Psoas muscle (tissue), 8 donors: ENCODE data around the gene TANC1. TPM values are rescaled to one million over a fixed set of nuclear protein-coding genes. Genes with fewer than 3 reads are reported as not detected.

Source experiments
- ATAC-seq, 4 donors: fragments of 200-7000 bp; cut with Tn5 transposase; one replicate each; pipeline ENCODE4 v1.9.1; 2020; ENCODE audit warnings: moderate library complexity in 3 of 4, mild to moderate bottlenecking in 2 of 4
- DNase-seq, 2 donors: peaks; one replicate each; pipeline ENCODE4 v3.0.0-alpha.2; 2020
- H3K27ac ChIP-seq: fragments of 200-600 bp; one replicate; pipeline ENCODE4 v1.8.0; 2022
- H3K27me3 ChIP-seq, 3 donors: fragments of 200-600 bp in 1 of 3; one replicate each; pipeline versions ENCODE4 v1.6.1 to v1.8.0; 2013 to 2022; ENCODE audit warnings: low read length in 2 of 3, mild to moderate bottlenecking in 2 of 3, moderate library complexity in 1 of 3; ENCODE audit not compliant: insufficient read depth in 3 of 3
- H3K36me3 ChIP-seq, 2 donors: fragments of 200-600 bp in 1 of 2; one replicate each; pipeline versions ENCODE4 v1.6.1 to v1.8.0; 2013 to 2022; ENCODE audit warnings: low read depth in 1 of 2, mild to moderate bottlenecking in 1 of 2, moderate library complexity in 1 of 2; ENCODE audit not compliant: insufficient read depth in 1 of 2
- H3K4me1 ChIP-seq: fragments of 200-600 bp; one replicate; pipeline ENCODE4 v1.8.0; 2022
- H3K4me3 ChIP-seq: fragments of 200-600 bp; one replicate; pipeline ENCODE4 v1.8.0; 2022; ENCODE audit warnings: mild to moderate bottlenecking
- H3K9me3 ChIP-seq: fragments of 200-600 bp; one replicate; pipeline ENCODE4 v1.8.0; 2022
- WGBS, 3 donors: extraction: QIAGEN DNeasy Blood & Tissue Kit; methylation state at CpG; one replicate each; pipeline versions ENCODE4 v1.1.6 to v1.1.7; 2013; 5-methylcytosine and 5-hydroxymethylcytosine counted together
- intact Hi-C, 2 donors: fragments of 100-400 bp; cut with DNase I; formaldehyde crosslinking; loops; one replicate each; pipeline versions ENCODE4 v1.11.0 to v1.14.2; 2022
- polyA plus RNA-seq, 3 donors: library from polyadenylated mRNA; stranded (reverse); fragments of 200-250 nt; gene quantifications; one replicate each; pipeline ENCODE4 v1.2.3, GENCODE V29; 2013
- total RNA-seq, 4 donors: library from RNA; stranded (reverse); fragmentation: NEBNext Ultra II Directional in 2 of 4; extraction: Animal tissue kit (Norgen Biotek cat#: 25700) in 2 of 4; gene quantifications; one replicate each; pipeline versions ENCODE4 v1.2.1 to v1.2.4, GENCODE V29; 2021 to 2023
- TF ChIP-seq, protein P1 (sequence below): fragments of 200-600 bp; IDR thresholded peaks from one replicate; pipeline ENCODE4 v1.8.0; 2022; ENCODE audit warnings: antibody characterized with exemption
- donor health status: healthy with polysubstance abuse.
- donor health status: DM: no; HTN: no; CAD: no; lungs with moderate emphysema.
- donor health status: Bipolar disorder and iron deficiency.
- donor health status: healthy.
- donor health status: DM: yes; HTN: yes; CAD: no.
- donor health status: DM: no; HTN: no; CAD: no.
- donor health status: DM: no; HTN: no; CAD: no.
- donor health status: DM: yes; HTN: yes; CAD: no.

The TANC1 gene
- total and polyA plus RNA-seq, 7 donors: 1.9 to 7.5 (median 3.2) TPM

DNA sequence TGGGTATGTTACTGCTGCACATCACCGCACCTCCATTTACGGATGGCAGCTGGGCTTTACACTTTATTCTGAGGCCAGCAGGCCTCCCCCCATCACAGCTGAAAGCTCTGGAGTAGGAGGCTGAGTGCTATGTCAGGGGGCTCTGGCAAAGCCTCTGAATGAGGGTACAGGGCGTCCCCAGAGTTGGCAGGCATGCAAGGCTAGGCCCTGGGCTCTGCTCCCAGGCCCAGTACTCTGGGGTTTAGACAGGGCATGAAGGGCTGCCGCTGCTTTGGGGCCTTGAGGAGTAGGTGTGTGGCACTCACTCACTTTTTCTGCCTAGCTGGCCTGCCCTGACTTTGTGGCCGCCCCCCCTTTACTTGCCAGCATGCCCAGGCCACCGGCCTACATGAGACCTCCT is 227.3 kb downstream of the TANC1 start:
- no peaks in the 10 kb centered on the region for H3K4me1 ChIP-seq
- H3K27me3 ChIP-seq: no peaks in the 10 kb centered on the region
- H3K36me3 ChIP-seq: peaks cover 0 to 19% of the 10 kb centered on the region in 2 donors
- no peak overlapping the region for H3K4me3 ChIP-seq
- 57 to 81% (median 71%) methylated on average over 6 of the region's 6 CpGs for WGBS, 3 donors
- intact Hi-C loops: no loop called here
- DNase-seq (no peak), ATAC-seq (no peak)
- H3K27ac ChIP-seq: no peak overlapping the region
- TF ChIP-seq, protein P1, sequence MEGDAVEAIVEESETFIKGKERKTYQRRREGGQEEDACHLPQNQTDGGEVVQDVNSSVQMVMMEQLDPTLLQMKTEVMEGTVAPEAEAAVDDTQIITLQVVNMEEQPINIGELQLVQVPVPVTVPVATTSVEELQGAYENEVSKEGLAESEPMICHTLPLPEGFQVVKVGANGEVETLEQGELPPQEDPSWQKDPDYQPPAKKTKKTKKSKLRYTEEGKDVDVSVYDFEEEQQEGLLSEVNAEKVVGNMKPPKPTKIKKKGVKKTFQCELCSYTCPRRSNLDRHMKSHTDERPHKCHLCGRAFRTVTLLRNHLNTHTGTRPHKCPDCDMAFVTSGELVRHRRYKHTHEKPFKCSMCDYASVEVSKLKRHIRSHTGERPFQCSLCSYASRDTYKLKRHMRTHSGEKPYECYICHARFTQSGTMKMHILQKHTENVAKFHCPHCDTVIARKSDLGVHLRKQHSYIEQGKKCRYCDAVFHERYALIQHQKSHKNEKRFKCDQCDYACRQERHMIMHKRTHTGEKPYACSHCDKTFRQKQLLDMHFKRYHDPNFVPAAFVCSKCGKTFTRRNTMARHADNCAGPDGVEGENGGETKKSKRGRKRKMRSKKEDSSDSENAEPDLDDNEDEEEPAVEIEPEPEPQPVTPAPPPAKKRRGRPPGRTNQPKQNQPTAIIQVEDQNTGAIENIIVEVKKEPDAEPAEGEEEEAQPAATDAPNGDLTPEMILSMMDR: no peak
- H3K9me3 ChIP-seq: no peaks in the 10 kb centered on the region

DNA sequence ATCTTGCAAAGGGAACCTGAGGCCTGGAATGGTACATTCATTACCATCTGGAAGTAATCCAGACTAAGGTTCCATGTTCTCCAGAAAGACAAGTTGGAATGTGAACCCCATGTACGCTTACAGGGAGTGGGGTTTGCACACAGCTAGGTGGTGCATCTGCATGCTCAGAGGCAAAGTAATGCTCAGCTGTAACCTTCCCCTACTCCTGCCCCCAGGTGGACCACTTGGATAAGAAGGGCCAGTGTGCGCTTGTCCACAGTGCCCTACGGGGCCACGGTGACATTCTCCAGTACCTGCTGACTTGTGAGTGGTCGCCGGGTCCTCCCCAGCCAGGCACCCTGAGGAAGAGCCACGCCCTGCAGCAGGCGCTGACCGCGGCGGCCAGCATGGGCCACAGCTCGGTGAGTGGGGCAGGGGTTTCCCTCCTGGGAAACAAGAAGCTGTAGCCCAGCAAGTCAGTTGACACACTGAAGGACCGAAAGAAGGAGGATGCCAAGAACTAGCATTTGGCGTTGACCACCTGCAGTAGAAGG is 228.0 kb downstream of the TANC1 start:
- no peaks in the 10 kb centered on the region for H3K9me3 ChIP-seq
- ATAC-seq (no peak), DNase-seq (no peak)
- H3K27ac ChIP-seq: no peak overlapping the region
- no peaks in the 10 kb centered on the region for H3K27me3 ChIP-seq
- TF ChIP-seq, protein P1: no peak
- WGBS, 3 donors: 95 to 97% (median 96%) methylated on average over 14 of the region's 14 CpGs
- peaks cover 0 to 19% of the 10 kb centered on the region in 2 donors for H3K36me3 ChIP-seq
- no peak overlapping the region for H3K4me3 ChIP-seq
- no peaks in the 10 kb centered on the region for H3K4me1 ChIP-seq
- intact Hi-C loops: no loop called here

DNA sequence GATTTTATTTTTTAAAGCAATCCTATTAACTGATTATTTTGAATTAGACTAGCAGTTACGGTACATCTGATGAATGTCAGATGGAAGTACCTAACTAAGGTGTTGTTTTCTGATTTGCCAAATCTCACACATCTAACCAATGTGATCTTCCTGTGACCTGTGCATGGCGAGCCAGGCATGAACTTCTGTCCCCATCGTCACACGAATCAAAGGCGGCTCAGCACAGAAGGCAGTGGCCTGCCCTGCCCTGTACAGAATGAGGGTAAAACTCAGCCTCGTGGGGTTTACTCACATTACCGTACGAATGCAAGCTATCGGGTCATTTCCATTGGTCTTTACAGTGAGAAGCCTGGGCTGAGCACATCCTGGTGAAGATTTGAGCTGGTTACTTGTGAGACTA is 230.8 kb downstream of the TANC1 start:
- TF ChIP-seq, protein P1: no peak
- ATAC-seq: no peak
- no peak overlapping the region for H3K4me3 ChIP-seq
- H3K9me3 ChIP-seq: no peaks in the 10 kb centered on the region
- DNase-seq: no peak
- no peak overlapping the region for H3K27ac ChIP-seq
- H3K36me3 ChIP-seq: peaks cover 0 to 19% of the 10 kb centered on the region in 2 donors
- WGBS, 3 donors: 76 to 83% (median 79%) methylated on average over 9 of the region's 9 CpGs
- H3K4me1 ChIP-seq: no peaks in the 10 kb centered on the region
- intact Hi-C loops: no loop called here
- H3K27me3 ChIP-seq: no peaks in the 10 kb centered on the region

DNA sequence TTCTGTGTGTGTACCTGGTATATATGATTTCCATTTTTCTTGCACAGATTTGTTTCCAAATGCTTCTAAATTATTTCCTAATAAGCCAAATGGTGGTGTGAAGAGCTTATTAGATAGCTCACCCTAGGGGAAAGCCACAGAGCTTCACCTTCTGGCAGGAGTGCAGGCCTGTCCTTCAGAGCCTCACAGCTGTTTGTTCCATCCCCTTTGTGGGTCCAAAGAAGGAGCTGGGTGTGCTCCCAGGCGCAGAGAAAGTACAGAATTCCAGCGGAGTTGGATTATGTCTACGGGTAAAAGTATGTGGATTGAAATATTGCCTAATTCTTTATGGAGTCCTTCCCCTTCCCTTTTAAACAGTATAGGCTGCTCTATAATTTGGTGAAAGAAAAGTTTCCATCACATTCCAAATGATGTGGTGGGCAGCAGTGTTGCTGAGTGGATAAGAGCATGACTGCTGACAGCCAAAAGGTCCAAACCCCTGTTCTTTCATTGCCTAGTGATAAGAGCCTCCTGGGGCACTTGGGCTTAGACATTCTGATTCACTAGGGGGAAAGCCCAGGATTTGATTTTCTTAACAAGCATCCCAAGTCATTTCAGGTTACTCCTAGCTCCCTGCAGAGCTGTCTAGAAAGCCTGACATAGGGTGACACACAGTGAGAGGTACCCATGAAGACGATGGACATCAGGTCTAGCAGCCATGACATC is 231.5 kb downstream of the TANC1 start:
- TF ChIP-seq, protein P1: no peak
- intact Hi-C loops: no loop called here
- H3K36me3 ChIP-seq: peaks cover 0 to 15% of the 10 kb centered on the region in 2 donors
- DNase-seq (no peak), ATAC-seq (no peak)
- no peaks in the 10 kb centered on the region for H3K27me3 ChIP-seq
- H3K27ac ChIP-seq: no peak overlapping the region
- 31 to 45% (median 37%) methylated on average over 4 of the region's 4 CpGs for WGBS, 3 donors
- H3K4me3 ChIP-seq: no peak overlapping the region
- H3K9me3 ChIP-seq: no peaks in the 10 kb centered on the region
- H3K4me1 ChIP-seq: no peaks in the 10 kb centered on the region
